CD4-positive, alpha-beta T cell (primary cell): ENCODE results near the gene SRP9. TPM values are rescaled to one million over a fixed set of nuclear protein-coding genes. Genes with fewer than 3 reads are reported as not detected.
A peak's percentile ranks its signal among the peaks of the same experiment; 100 is the strongest.
"Not testable (repeated sequence)": the region's sequence is repeated elsewhere in the genome, so short reads cannot be mapped to it uniquely, and the experiment has no call there.

Source experiments
- ATAC-seq: fragments of 200-7000 bp; cut with Tn5 transposase; one replicate; pipeline ENCODE4 v1.10.0; 2022; ENCODE audit warnings: mild to moderate bottlenecking; ENCODE audit not compliant: poor library complexity
- CTCF ChIA-PET: fragments of 350-600 bp; sonication (Branson Sonifier 250); formaldehyde crosslinking; loops from one replicate; lab custom pipeline; 2021; ENCODE audit warnings: antibody characterized with exemption, inconsistent platforms; lab: Charles Lee
- POLR2A ChIA-PET: fragments of 350-600 bp; sonication (Branson Sonifier 250); formaldehyde crosslinking; loops from one replicate; lab custom pipeline; 2021; ENCODE audit warnings: antibody characterized with exemption, inconsistent platforms; lab: Charles Lee
- DNase-seq, 14 experiments: peaks; one replicate each; pipeline ENCODE4 v3.0.0-alpha.2; 2013 to 2020; ENCODE audit warnings: mixed read lengths in 2 of 14
- H3K27ac ChIP-seq, 2 donors: one replicate each; pipeline versions ENCODE4 v1.5.1 to v1.7.0; 2013; ENCODE audit warnings: low read length in 2 of 2, low read depth in 1 of 2, mild to moderate bottlenecking in 1 of 2
- H3K27me3 ChIP-seq, 2 experiments: 1 replicate in 1 of 2; 2 replicates in 1 of 2; pipeline versions ENCODE4 v1.6.1 to v1.7.0; 2013; ENCODE audit warnings: low read length in 2 of 2, control low read depth in 1 of 2, mild to moderate bottlenecking in 1 of 2, moderate library complexity in 1 of 2; ENCODE audit not compliant: insufficient read depth in 2 of 2, control insufficient read depth in 1 of 2
- H3K36me3 ChIP-seq: one replicate; pipeline ENCODE4 v1.6.1; 2013; ENCODE audit warnings: low read length, control low read depth; ENCODE audit not compliant: insufficient read depth
- H3K4me1 ChIP-seq: one replicate; pipeline ENCODE4 v1.6.1; 2013; ENCODE audit warnings: low read length, control low read depth; ENCODE audit not compliant: insufficient read depth
- H3K4me3 ChIP-seq: one replicate; pipeline ENCODE4 v1.5.1; 2013; ENCODE audit warnings: mild to moderate bottlenecking, low read length, moderate library complexity
- H3K9me3 ChIP-seq, 2 experiments: 1 replicate in 1 of 2; 2 replicates in 1 of 2; pipeline versions ENCODE4 v1.6.1 to v1.7.0; 2013; ENCODE audit warnings: low read length in 2 of 2, mild to moderate bottlenecking in 2 of 2, control low read depth in 1 of 2, moderate library complexity in 1 of 2; ENCODE audit not compliant: control insufficient read depth in 1 of 2, insufficient read depth in 1 of 2
- H3K27ac Mint-ChIP-seq: one replicate; pipeline ENCODE4 v1.8.0; 2020; ENCODE audit warnings: mixed read lengths
- H3K27me3 Mint-ChIP-seq: one replicate; pipeline ENCODE4 v1.8.0; 2021; ENCODE audit warnings: mixed read lengths
- H3K36me3 Mint-ChIP-seq: one replicate; pipeline ENCODE4 v1.8.0; 2021; ENCODE audit warnings: low read depth, mixed read lengths
- H3K4me1 Mint-ChIP-seq: one replicate; pipeline ENCODE4 v1.8.0; 2021; ENCODE audit warnings: low read depth, mixed read lengths
- H3K4me3 Mint-ChIP-seq: one replicate; pipeline ENCODE4 v1.8.0; 2020; ENCODE audit warnings: mild to moderate bottlenecking, mixed read lengths
- H3K9me3 Mint-ChIP-seq: one replicate; pipeline ENCODE4 v1.8.0; 2020; ENCODE audit warnings: mixed read lengths
- intact Hi-C, 2 experiments: fragments of 100-400 bp; cut with DNase I in 1 of 2; cut with micrococcal nuclease in 1 of 2; formaldehyde crosslinking; loops; one replicate each; pipeline versions ENCODE4 v1.15.1 to v1.9.0; 2023 to 2025; cut with DNase I, micrococcal nuclease
- total RNA-seq, 174 experiments: library from RNA in 2 of 174; stranded (reverse) in 2 of 174; gene quantifications; one replicate each; pipeline ENCODE4 v1.2.3 and lab custom pipeline; 2021 to 2026
- TF ChIP-seq, protein P1 (sequence below): fragments of 200-600 bp; IDR thresholded peaks from one replicate; pipeline ENCODE4 v1.8.0; 2022; ENCODE audit warnings: antibody characterized with exemption, mild to moderate bottlenecking

Gene SRP9
- total RNA-seq, 2 experiments from 2014 or later: 63.7 to 69.8 TPM

- no peaks in the 10 kb centered on the region for H3K36me3 Mint-ChIP-seq
- no peaks in the 10 kb centered on the region for H3K9me3 Mint-ChIP-seq
- H3K4me3 Mint-ChIP-seq: peak within 1 kb of the TSS; percentile 87
- CTCF ChIA-PET: interaction anchor here (1.2 kb wide), 1 partner anchor 32 kb away, joined by 4 read pairs; the partner anchor contains the start of gene SRP9
- no peaks in the 10 kb centered on the region for H3K4me1 Mint-ChIP-seq
- Histone ChIP-seq H3K4me3 (peak within 1 kb of the TSS; percentile 51), H3K4me1 (peaks cover 10% of the 10 kb centered on the region), H3K27ac (no peak within 1 kb of the TSS), H3K36me3 (no peaks in the 10 kb centered on the region), H3K27me3 (no peaks in the 10 kb centered on the region), H3K9me3 (no peaks in the 10 kb centered on the region)
- intact Hi-C loops: no loop called here
- TF ChIP-seq, protein P1, sequence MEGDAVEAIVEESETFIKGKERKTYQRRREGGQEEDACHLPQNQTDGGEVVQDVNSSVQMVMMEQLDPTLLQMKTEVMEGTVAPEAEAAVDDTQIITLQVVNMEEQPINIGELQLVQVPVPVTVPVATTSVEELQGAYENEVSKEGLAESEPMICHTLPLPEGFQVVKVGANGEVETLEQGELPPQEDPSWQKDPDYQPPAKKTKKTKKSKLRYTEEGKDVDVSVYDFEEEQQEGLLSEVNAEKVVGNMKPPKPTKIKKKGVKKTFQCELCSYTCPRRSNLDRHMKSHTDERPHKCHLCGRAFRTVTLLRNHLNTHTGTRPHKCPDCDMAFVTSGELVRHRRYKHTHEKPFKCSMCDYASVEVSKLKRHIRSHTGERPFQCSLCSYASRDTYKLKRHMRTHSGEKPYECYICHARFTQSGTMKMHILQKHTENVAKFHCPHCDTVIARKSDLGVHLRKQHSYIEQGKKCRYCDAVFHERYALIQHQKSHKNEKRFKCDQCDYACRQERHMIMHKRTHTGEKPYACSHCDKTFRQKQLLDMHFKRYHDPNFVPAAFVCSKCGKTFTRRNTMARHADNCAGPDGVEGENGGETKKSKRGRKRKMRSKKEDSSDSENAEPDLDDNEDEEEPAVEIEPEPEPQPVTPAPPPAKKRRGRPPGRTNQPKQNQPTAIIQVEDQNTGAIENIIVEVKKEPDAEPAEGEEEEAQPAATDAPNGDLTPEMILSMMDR: no peak
- H3K27me3 Mint-ChIP-seq: no peaks in the 10 kb centered on the region
- peak; percentile 84 for ATAC-seq
- no peak within 1 kb of the TSS for H3K27ac Mint-ChIP-seq
- peak; percentile 26 to 75 (median 56) for DNase-seq
- POLR2A ChIA-PET: interaction anchor here (0.6 to 5.0 kb wide), 7 partner anchors 8 to 233 kb away, joined by 3 to 42 read pairs (median 3); partner anchors contain the start of genes SRP9 and TMEM63A
Observed at GRCh38 chr1:225809842-225810578, 32.4 kb downstream of the SRP9 start, which contains the start of gene EPHX1. TSS of gene EPHX1 (plus strand) at chr1:225810124. CDS start at chr1:225828730, 18,606 bp downstream.

- H3K9me3 Mint-ChIP-seq, intact Hi-C loops, H3K27ac Mint-ChIP-seq, H3K36me3 Mint-ChIP-seq, ATAC-seq, H3K4me1 Mint-ChIP-seq, H3K9me3 ChIP-seq, H3K27me3 Mint-ChIP-seq, H3K36me3 ChIP-seq, H3K27me3 ChIP-seq, H3K27ac ChIP-seq, DNase-seq, H3K4me1 ChIP-seq: not testable (repeated sequence)
- H3K4me3 ChIP-seq: peak overlapping the region; percentile 51
- POLR2A ChIA-PET: interaction anchor here (1.0 to 5.0 kb wide), 7 partner anchors 9 to 87 kb away, joined by 3 to 42 read pairs (median 6); partner anchors contain the start of genes SRP9 and TMEM63A
- peak overlapping the region; percentile 86 for H3K4me3 Mint-ChIP-seq
- CTCF ChIA-PET: interaction anchor here (1.2 kb wide), 1 partner anchor 33 kb away, joined by 4 read pairs; the partner anchor contains the start of gene SRP9
Observed at GRCh38 chr1:225810579-225811538, 33.2 kb downstream of the SRP9 start.

DNA sequence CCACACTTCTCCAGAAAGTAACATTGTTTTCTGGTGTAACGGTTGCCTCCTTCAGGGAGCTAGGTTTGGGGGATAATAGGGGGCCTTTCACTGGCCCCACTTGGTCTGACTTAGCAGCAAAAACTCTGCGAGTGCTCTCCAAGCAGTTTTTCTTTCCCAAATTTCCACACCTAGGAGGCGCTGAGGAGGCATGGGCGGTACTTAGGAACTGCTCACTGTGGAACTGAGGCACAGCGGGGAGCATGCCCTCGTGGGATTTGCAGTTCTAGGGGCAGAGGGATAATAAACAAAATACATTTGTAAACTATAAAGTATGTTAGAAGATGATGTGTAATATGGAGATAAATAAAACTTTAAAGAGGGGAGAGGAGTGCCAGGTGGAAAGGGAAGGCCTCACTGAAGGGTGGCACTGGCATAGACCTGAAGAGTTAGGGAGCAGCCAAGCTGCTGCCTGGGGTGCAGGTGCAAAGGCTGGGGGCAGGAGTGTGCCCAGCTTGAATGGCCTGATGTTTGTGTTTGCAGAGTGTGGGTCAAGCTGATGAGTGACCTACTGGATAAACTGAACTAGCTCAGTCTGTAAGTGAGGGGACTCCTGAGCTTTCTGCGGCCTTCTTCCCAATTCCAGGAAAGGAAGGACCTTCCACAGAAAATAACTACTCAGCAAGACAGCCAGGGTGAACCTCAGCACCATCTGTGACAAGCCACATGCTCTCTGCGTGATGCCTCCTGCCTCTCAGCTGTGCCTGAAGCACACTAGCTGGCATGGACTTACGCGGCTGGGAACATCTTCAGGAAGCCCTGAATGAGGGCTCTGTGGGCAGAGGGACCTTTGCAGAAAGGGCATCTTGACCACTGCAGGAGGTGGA, 34.2 kb downstream of the SRP9 start:
- no peaks in the 10 kb centered on the region for H3K27me3 ChIP-seq
- H3K9me3 Mint-ChIP-seq: no peaks in the 10 kb centered on the region
- no peak overlapping the region for H3K4me3 ChIP-seq
- no peak overlapping the region for H3K27ac Mint-ChIP-seq
- no peaks in the 10 kb centered on the region for H3K9me3 ChIP-seq
- H3K27ac ChIP-seq: no peak overlapping the region
- H3K36me3 Mint-ChIP-seq: no peaks in the 10 kb centered on the region
- H3K4me1 Mint-ChIP-seq: no peaks in the 10 kb centered on the region
- POLR2A ChIA-PET: interaction anchor here (1.6 to 5.0 kb wide), 3 partner anchors 24 to 34 kb away, joined by 6 to 42 read pairs (median 8); partner anchors contain the start of gene SRP9
- intact Hi-C loops: no loop called here
- CTCF ChIA-PET: no interaction called here
- ATAC-seq (no peak), DNase-seq (no peak)
- H3K4me1 ChIP-seq: peaks cover 10% of the 10 kb centered on the region
- H3K4me3 Mint-ChIP-seq: peak overlapping the region; percentile 34
- H3K36me3 ChIP-seq: no peaks in the 10 kb centered on the region
- TF ChIP-seq, protein P1: no peak
- H3K27me3 Mint-ChIP-seq: no peaks in the 10 kb centered on the region
